NT2/D1 (cell line): Measurements from ENCODE around the gene PBX1.

Experiments used
- YY1 ChIP-seq: IDR thresholded peaks from 2 replicates; pipeline ENCODE4 v1.6.1; 2011; ENCODE audit not compliant: insufficient read length, insufficient read depth
- ZNF274 ChIP-seq: IDR thresholded peaks from 2 replicates; pipeline ENCODE4 v1.6.1; 2011; ENCODE audit warnings: mild to moderate bottlenecking, low read depth, low read length

DNA sequence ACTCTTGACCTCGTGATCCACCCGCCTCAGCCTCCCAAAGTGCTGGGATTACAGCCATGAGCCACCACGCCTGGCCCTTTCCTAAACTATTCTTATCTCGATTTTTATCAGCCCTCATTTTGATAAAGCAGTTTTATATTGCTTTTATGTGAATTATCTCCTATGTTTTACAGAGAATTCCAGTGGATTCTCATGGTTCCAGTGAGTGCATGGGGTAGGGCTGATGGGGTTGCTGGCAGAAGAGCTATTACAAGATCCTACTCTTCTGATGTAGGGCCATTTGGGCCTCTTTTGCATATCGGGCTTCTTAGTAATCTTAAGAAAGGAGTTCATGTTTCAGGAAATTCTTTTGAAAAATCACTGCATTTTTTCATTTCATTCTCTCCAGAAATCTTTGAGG is 187.6 kb downstream of the PBX1 start:
- no peak for TF ChIP-seq YY1
- no peak for TF ChIP-seq ZNF274
